GM21528 (cell line): ENCODE measurements around the gene HRH1.
A peak's percentile ranks its signal among the peaks of the same experiment; 100 is the strongest.
"Not testable (repeated sequence)": the region's sequence is repeated elsewhere in the genome, so short reads cannot be mapped to it uniquely, and the experiment has no call there.

Source experiments
- ATAC-seq: cut with Tn5 transposase; IDR thresholded peaks from one replicate; pipeline ENCODE4 v1.9.1; 2021; ENCODE audit warnings: mild to moderate bottlenecking, moderate library complexity; ENCODE audit not compliant: unreplicated experiment, low FRiP score

The HRH1 gene

GRCh38 chr3:11140030-11140712, 14.1 kb upstream of the HRH1 start:
- ATAC-seq, result peak; percentile 96

DNA sequence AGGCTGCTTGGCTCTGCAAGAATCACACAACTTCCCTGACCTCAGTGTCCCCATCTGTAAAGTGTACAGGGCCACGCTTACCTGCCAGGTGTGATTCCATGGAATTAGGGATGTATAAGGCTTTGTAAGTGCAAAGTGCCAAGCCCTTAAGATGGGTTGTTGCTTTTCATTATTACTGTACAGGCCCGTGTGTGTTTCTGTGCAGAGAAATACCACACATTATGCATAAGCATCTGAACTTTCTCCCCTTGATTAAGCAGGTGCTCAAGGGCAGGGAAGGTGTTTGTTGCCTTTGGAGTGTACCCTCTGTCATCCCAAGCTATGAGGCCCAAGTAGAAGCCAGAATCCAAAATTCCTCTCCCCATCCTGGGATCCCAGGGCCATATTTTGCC, 13.6 kb upstream of the HRH1 start:
- ATAC-seq, result no peak

DNA sequence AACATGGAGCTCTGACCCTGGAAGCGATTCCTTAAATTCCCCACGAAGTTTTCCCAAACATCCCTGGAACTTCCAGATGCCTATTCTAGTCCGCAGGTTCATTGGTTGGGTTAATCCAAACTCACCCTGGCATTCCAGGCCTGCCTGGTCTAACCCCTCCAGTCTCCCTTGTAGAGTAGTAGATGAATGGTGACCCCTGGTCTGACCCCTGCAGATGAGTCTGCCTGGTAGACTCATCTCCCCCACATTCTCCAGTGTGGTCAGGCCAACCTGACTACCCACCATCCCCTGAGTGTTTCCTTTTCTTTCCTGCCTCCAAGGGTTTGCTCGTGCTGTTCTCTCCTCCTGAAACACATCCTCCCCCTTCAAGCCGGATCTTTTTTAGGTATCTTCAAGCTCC, 10.8 kb upstream of the HRH1 start:
- no peak for ATAC-seq

GRCh38 chr3:11144996-11145395, 9.3 kb upstream of the HRH1 start:
- no peak for ATAC-seq

GRCh38 chr3:11145888-11146287, 8.4 kb upstream of the HRH1 start:
- no peak for ATAC-seq

- ATAC-seq, result no peak
Measured at GRCh38 chr3:11146773-11147660, 7.3 kb upstream of the HRH1 start.

DNA sequence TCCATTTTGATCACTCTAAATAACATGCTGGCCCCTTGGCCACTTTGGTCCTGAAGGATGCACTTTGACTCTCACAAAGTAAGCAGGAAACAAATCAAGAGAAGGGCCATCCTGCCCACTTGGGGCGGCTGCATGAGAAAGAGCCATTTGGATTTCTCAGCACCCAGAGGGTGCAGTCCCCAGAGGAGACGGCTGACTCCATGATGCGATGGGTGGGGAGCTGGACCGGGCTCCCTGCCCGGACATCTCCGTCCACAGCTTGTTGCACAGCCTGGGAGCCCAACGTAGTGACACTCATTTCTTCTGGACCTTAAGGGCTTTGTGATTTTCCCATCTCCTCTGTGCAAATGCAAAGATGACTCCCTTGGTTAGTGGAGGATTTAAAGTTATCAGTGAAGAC, 4.0 kb upstream of the HRH1 start:
- ATAC-seq, result no peak

- ATAC-seq, result no peak
Measured at GRCh38 chr3:11152301-11152700, 2.0 kb upstream of the HRH1 start.

DNA sequence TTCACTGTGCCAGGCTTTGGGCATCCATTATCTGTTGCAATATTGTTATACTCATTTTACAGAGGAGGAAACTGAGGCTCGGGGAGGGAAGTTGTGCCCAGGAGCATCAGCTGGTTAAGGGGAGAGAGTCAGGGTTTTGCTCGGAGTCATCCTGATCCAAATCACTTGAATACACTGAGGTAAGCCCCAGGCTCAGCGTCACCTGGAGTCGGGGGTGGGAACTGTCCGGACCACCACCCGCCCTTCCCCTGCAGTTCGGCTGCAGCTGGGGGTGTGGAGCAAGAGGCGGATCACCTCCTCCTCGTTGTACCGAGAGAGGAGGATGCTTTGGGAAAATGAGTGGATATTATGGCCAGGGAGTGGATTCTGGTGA, 646 bp downstream of the HRH1 start:
- ATAC-seq, result no peak

DNA sequence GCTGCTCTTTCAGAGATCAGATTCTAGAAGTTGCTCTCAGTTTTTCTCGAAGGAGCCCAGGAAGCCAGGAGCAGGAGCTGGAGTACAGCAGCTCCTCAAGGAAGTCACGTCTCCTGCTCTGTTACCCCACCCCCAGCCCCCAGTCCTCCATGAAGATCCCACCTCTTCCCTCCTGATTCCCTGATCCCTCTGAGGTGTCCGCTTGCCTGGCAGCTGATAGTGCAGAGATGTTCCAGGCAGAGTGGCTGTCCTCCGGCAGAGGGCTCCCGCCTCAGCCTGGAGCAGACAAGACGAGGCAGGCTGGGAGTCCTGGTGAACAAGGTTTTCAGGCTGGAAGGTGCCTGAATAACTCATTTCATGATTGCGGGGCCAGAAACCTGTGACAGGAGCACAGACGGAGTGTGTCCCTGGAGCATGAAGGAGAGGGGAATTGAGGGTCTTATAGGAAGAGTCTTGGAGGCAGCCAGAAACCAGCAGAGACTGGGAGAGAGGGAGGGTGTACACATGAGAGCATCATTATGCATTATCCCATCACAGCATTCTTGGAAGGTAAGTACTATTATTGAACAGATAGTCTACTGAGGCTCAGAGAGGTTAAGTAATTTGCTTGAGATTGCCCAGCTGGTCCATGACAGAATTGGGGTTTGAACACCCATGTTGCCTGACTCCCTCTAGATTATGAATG, 1.2 kb downstream of the HRH1 start:
- ATAC-seq, result no peak

GRCh38 chr3:11156026-11156410, 1.7 kb downstream of the HRH1 start:
- no peak for ATAC-seq

DNA sequence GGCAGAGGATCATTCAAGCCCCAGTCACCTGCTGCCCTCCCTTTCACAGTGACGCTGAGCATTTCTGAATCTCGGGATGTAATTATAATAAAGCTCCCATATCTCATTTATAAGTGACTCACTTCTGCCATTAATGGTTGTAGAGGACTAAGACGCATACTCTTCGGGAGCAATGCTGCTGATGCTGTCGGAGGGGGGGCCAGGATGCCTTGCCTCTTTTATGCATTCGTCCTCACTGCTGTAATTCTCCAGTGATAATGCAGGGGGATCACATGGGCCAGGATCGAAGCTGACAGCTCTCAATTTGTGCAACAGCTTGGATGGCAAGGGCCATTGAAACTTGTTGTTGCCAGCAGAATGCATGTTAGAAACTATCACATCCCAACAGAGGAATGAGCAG, 3.1 kb downstream of the HRH1 start:
- ATAC-seq, result no peak

- no peak for ATAC-seq
Measured at GRCh38 chr3:11159421-11159904, 5.2 kb downstream of the HRH1 start.

GRCh38 chr3:11161666-11162065, 7.4 kb downstream of the HRH1 start:
- no peak for ATAC-seq

- ATAC-seq, result no peak
Measured at GRCh38 chr3:11162401-11163345, 8.4 kb downstream of the HRH1 start.

- no peak for ATAC-seq
Measured at GRCh38 chr3:11164607-11165006, 10.3 kb downstream of the HRH1 start.

- ATAC-seq, result no peak
Measured at GRCh38 chr3:11165476-11165875, 11.2 kb downstream of the HRH1 start.

GRCh38 chr3:11166807-11167400, 12.6 kb downstream of the HRH1 start:
- not testable (repeated sequence) for ATAC-seq

- ATAC-seq, result no peak
Measured at GRCh38 chr3:11167590-11167989, 13.3 kb downstream of the HRH1 start.

GRCh38 chr3:11168406-11168805, 14.1 kb downstream of the HRH1 start:
- no peak for ATAC-seq
